Measurements from ENCODE around the gene NLRX1. TPM values are rescaled to one million over a fixed set of nuclear protein-coding genes. Genes with fewer than 3 reads are reported as not detected.
"Not testable (repeated sequence)": the region's sequence is repeated elsewhere in the genome, so short reads cannot be mapped to it uniquely, and the experiment has no call there.

The NLRX1 gene
- total RNA-seq, 1 donor from 2014 or later, result 24.6 TPM

DNA sequence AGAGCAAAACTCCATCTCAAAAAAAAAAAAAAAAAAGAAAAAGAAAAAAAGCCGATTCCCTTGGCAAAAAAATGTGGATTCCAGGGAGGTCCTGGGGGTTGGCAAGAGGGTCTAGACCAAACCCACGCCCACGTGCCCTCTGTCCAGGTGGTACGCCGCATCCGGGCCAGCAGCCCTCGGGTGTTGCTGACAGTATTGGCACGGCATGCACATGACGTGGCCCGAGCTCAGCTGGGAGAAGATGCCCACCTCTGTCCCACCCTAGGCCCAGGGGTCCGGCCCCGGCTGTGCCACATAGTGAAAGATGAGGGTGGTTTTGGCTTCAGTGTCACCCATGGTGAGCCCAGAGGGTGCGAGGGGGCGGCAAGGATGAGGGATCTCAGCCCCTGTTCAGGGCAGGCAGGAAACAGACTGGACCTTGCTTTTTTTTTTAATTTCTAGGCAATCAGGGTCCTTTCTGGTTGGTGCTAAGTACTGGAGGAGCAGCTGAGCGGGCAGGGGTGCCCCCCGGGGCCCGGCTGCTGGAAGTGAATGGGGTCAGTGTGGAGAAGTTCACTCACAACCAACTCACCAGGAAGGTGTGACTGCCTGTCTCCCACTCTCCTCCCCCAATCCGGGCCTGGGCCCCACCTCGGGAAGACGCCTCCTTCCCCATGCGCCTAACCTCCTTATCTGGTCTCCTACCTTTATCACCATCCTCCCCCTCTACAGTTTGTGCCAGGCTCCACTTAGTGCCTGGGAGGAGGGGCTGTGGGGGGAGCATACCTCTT, 18.8 kb downstream of the NLRX1 start:
- no peak for DNase-seq (ENCODE audit: low spot score)

DNA sequence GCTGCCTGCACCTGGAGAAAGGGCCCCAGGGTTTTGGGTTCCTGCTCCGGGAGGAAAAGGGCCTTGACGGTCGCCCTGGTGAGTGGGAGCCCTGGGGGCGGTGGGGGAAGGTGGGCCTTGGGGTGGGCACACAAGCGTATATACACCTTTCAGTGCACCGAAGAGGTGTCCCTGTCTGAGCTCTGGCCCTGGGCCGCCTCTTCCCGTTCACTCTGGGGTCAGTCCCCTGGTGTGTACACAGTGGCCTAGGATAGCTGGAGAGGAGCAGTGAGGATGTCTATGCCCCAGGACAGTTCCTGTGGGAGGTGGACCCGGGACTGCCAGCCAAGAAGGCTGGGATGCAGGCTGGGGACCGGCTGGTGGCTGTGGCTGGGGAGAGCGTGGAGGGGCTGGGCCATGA, 19.5 kb downstream of the NLRX1 start:
- no peak for DNase-seq (ENCODE audit: low spot score)

DNA sequence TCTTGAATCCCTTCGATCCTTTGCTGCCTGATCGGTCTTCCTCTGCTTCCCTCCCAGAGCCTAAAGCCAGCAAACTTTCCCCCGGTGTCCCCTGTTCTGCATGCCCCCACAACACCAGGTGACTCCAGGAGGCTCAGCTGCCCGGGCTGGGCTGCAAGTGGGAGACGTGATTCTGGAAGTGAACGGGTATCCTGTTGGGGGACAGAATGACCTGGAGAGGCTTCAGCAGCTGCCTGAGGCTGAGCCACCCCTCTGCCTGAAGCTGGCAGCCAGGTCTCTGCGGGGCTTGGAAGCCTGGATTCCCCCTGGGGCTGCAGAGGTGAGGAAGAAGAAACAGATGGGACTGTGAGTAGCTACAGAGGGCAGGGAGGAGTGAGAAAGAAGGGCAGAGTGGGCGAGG, 20.4 kb downstream of the NLRX1 start:
- DNase-seq (ENCODE audit: low spot score), result no peak

DNA sequence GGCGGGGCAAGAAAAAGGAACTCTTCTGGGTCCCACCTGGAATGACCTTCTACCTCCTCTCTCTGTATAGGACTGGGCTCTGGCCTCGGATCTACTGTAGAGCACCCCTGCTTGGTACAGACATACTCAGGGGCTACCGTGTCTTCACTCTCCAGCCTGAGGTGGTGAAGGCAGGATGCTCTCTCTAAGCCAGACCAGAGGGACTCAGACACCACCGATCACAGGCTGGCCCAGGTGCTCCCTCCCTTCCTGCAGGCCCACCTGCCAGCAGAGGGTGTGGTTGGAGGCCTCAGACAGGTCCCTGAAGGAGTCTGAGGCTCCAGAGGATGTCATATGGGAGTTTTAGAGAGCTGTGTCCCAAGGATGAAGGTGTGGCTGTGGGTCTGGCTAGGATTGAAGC, 20.9 kb downstream of the NLRX1 start:
- DNase-seq (ENCODE audit: low spot score), result no peak

DNA sequence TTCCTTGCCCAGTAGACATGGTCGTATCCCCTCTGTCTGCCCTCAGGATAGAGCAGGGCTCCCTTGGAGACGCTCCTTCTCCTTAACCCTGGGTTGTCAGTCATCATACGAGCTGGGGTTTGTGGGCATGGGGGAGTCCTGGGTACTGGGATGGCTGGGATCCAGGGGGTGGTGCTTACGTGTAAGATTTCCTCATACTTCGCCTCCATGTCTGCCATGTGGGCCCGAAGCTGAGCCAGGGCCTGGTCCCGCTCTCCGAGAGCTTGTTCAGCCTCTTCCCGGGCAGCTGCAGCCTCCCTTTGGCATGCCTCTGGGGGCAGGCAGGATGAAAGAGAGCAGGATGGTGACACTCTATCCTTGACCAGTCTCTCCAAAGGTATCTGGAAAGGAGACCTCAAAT, 22.0 kb downstream of the NLRX1 start:
- DNase-seq (ENCODE audit: low spot score), result no peak

DNA sequence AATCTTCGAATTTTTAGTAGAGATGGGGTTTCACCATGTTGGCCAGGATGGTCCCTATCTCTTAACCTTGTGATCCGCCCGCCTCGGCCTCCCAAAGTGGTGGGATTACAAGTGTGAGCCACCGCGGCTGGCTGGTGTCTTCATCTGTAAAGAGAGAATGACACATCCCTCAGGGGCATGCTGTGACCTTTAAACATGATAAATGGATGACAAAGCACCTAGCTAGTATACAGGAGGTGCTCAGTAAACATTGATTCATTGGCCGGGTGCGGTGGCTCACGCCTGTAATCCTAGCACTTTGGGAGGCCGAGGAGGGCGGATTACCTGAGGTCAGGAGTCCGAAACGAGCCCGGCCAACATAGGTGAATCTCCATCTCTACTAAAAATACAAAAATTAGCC, 22.7 kb downstream of the NLRX1 start:
- not testable (repeated sequence) for DNase-seq (ENCODE audit: low spot score)

DNA sequence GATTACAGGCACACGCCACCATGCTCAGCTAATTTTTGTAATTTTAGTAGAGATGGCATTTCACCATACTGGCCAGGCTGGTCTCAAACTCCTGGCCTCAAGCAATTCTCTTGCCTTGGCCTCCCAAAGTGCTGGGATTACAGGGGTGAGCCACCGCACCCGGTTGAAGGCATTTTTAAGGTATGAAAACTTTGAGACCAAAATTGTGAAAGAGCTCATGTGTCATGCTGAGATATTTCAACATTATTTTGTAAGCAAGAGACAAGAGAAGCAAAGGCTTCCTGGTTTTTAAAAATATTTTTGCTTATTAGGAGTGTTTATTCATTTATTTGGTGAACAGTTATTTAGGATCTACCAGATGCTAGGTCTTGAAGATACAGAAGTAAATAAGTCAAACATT, 23.6 kb downstream of the NLRX1 start:
- DNase-seq (ENCODE audit: low spot score), result no peak

DNA sequence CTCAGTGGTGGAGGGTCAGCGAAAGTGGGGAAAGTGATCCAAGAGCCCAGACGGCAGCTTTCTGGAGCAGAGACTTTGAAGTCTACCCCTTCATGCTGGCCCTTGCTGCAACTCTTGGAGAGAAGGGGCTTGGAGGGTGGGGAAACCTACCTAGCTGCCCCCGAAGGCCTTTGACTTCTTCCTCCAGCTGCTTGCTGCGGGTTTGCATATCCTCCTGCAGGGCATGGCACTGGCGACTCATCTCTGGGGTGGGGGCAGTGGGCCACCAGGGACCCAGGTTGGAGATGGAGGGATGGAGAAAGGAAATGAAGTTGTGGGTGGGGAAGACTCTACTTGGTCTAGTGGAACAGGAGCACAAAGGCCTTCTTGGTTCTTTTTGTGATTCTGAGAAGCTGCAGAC, 24.5 kb downstream of the NLRX1 start:
- no peak for DNase-seq (ENCODE audit: low spot score)

DNA sequence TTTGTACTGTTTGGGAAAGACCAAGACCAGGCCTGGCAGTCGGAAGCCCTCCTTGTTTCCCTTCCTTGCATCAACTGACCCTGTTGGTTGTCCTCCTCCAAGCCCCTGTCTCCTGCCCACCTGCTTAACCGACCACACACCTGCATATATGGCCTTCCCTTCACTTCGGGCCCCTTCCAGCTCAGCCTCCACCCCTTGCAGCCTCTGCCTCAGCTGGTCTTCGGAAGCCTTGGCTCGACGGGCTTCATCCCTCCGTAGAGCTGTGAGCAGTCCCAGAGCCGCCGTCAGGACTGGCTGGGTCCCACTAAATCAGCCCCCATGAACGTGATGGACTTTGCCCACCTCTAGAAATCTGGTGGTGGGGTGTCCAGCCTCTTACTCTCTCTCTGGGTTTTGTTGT, 25.1 kb downstream of the NLRX1 start:
- no peak for DNase-seq (ENCODE audit: low spot score)

DNA sequence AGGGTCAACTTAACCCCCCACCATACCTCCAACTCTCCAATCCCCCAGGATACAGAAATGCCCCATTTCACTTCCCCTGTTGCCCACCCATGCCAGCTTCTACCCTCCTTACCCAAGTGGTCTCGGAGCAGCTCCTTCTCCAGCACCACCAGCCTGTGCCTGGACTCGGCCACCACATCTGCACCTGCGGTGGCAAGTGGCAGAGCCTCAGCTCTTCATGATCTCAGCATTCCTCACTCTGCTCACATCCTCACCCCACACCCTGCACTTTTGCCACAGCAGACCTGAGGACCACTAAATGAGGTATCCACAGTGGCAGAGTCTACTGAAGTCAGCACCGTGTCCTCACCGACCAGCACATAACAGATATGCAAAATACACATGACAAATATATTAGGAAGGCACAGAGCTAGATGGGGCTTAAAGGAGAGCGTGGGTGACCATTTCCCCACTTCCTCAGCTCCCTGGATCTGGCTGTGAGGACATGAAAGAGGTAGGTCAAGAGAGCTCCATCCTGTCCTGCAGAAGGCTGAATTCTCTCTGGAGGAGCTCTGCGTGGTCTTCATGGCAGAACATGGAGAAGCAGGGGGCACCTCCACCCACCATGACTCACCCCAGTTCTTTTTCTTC, 26.4 kb downstream of the NLRX1 start:
- no peak for DNase-seq (ENCODE audit: low spot score)

DNA sequence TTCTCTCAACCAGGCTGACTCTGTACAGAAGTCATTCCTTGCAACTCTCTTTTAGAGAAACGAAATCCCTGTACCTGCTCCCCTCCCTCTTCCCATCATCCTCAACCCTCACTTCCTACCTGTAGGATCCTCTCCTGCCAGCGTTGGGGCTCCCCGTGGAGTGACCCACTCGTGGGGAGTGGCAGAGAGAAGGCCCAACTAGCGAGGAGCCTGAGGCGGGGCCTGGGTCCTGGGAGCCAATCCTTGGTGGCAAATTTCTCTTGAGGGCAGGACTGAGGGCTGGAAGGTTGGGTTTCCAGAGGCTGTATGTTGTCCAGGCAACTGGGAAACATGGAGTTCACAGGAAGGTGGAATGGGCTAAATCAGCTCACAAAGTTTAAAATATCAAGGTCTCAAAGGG, 27.2 kb downstream of the NLRX1 start:
- DNase-seq (ENCODE audit: low spot score), result peak; percentile 80

DNA sequence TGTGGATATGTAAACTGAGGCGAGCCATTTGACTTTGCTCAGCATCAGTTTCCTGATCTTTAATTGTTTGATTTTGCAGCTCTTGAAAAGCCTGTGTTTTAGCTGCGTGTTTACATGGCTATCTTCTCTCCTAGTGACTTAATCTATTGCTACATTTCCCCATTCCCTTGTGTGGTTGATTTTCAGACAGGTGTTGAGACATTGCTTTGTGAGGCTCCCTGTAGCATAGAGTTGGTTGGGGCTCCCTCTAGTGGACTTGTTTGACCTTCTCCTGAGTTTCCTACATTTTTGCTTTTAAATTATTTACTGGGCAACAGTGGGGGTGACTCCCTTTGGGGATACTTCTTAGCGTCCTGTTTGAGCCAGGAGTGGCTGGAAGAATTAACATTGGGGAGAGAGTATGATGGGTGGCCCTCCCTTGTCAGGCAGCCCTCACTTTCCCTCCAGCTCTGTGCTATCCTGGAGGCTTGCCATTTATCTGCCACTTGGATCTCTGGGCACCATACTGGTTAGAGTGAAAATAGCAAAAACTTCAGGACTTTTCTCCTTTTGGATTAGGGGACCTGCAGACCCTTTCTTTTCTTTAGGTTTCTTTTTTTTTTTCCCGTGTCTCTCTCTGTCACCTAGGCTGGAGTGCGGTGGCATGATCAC, 28.4 kb downstream of the NLRX1 start:
- DNase-seq (ENCODE audit: low spot score), result peak; percentile 82

DNA sequence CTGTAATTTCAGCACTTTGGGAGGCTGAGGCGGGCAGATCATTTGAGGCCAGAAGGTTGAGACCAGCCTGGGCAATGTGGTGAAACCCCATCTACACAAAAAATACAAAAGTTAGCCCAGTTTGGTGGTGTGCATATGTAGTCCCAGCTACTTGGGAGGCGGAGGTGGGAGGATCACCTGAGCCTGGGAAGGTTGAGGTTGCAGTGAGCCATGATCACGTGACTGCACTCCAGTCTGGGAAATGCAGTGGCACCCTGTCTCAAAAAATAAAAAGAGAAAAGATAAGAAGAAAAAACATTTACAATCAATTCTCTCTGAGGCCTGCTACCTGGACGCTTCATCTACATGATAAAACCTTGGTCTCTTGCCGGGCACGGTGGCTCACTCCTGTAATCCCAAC, 30.4 kb downstream of the NLRX1 start:
- no peak for DNase-seq (ENCODE audit: low spot score)

DNA sequence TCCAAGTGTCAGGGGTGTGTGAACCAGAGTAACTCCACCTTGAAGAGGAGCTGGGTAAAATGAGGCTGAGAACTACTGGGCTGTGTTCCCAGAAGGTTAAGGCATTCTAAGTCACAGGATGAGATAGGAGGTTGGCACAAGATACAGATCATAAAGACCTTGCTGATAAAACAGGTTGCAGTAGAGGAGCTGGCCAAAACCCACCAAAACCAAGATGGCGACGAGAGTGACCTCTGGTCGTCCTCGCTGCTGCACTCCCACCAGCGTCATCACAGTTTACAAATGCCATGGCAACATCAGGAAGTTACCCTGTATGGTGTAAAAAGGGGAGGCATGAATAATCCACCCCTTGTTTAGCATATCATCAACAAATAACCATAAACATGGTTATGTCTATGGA, 32.7 kb downstream of the NLRX1 start:
- not testable (repeated sequence) for DNase-seq (ENCODE audit: low spot score)

DNA sequence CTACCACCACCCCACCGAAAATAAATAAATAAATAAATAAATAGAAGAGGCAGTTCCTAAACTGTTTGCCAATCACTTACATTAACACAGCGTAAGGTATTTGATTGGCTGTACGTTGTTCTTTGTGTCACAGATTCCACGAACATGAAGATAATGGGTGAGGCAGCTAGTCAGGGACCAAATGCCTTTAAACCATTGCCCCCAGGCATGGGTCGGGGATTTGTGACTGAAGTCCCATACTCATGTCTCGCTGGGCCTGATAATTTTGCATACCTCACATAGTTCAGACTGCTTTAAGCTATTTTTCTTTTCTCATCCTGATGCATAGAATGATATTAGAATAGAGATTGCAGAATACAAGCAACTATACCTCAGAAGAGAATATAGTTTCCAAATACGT, 34.0 kb downstream of the NLRX1 start:
- no peak for DNase-seq (ENCODE audit: low spot score)

DNA sequence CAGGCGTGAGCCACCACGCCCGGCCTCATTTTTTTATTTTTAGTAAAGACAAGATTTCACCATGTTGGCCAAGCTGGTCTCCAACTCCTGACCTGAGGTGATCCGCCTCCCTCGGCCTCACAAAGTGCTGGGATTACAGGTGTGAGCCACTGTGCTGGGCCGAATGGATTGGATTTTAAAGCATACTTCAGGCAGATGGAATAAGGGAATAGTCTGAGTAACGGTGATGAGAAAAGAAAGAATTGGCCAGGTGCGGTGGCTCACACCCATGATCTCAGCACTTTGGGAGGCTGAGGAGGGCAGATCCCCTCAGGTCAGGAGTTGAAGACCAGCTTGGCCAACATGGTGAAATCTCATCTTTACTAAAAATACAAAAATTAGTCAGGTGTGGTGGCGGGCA, 35.5 kb downstream of the NLRX1 start:
- no peak for DNase-seq (ENCODE audit: low spot score)

DNA sequence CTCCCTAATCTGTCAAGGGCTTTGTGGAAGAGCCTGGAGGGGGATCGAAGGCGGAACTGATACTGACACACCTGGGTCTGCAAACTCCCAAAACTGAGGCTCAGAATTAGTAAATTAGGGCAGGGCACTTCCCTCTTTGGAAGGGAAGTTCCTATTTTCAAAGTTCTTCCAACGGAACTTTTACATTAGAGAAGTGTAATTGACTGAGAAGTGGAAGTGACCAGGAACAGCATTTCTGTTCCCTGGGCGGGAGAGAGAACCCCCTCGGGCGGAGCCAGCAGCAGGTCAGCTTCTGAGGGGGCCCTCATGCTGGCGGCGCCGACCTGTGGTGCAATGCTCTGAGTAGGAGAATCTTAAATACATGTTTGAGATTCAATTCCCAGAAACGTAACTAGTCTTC, 36.6 kb downstream of the NLRX1 start:
- DNase-seq (ENCODE audit: low spot score), result no peak

DNA sequence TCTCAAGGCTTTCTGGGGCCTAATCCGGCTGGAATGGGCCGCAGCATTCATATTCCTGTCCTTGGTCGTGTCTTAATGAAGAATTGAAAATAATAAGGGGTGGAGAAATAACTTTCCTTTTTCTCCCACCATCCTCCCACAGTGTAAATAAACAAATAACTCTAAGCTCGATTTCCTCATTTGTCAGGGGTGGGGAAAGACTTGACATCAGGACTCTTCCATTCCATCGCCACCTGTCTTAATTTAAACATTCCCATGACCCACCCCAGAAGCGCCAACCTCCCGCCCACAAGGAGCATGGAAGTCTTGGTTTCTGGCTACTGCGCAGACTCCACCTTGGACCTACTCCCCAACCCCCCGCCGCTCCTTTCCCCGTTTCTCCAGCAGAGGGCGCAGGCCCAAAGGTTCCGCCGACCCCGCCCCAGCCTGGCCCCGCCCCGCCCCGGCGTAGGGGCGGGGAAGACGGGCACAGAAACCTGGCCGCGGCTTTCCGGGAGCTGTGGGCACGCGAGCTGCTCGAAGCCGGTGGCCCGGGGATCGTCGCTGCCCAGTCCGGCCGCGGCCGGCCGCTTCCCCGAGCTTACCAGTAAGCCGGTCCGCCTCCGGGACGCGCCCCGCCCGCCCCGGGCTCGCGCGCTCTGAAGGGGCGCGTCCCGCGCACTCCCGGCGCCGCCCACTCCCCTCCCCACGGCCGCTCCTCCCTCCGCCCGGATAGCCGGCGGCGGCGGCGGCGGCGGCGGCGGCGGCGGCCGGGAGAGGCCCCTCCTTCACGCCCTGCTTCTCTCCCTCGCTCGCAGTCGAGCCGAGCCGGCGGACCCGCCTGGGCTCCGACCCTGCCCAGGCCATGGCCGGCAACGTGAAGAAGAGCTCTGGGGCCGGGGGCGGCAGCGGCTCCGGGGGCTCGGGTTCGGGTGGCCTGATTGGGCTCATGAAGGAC, 37.3 kb downstream of the NLRX1 start, which contains the start of gene CBL:
Gene CBL (plus strand): TSS at position 766 of the 937 bp plus-strand sequence. CDS start 79 bp downstream, at position 845.
- DNase-seq (ENCODE audit: low spot score), result peak; percentile 96

DNA sequence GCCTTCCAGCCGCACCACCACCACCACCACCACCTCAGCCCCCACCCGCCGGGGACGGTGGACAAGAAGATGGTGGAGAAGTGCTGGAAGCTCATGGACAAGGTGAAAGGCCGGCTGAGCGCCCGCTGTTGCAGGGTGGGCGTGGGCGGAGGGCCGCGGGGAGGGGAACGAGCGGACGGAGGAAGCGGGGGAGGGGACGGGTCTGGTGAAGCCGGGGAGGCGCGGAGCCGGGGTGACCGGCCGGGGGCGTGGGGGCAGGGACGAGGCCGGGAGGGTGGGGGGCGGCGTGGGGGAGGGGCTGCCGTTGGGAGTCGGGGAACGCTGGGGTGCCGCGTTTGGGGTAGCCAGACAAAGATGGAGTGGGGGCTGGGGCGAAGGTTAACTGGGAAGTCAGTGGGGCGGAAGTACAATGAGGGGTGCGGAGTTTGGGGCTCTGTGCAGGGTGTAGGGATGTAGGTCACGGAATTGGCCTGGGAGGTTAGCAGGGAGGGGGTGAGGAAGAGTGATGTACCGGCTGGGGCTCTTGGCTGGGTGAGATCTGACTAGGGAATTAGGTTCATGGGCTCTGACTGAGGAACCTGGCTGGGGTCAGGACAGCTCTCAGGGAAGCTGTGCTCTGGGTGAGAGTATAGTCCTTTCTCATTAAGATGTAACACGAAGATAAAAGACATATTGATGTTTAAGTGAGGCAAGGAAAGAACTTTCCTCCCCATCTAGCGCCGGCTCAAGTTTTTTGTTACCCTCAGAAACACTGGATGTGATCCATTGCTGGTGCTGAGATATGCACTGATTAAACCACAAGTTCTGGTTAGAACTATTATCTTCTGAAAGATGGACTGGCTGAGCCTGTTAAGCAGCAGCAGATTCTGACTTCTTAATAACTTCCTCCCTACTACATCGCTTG, 38.2 kb downstream of the NLRX1 start:
- DNase-seq (ENCODE audit: low spot score), result peak; percentile 25

DNA sequence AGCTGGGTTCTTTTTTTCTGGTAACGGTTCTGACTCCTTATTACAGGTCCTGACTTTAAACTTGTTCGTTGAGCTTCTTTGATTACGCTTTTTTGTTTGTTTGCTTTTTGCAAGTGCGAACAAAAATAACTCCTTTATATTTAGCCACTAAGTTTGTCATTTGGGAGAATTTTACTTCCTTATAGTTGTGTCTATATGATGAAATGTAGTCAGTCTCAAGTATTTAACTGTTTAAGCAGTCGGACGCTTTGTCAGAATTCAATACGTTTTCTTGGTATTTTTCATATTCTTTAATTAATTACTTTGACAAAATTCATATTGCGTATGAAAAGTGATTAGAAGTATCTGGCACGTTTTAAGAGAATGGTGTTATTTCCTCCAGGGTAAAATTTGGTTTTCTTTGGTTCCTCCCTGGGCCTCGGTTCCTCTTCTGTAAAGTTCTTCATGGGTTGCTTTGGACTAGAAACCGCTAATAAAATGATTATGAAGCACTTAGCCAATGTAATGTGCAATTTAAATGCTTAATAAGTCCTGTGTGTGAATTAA, 39.0 kb downstream of the NLRX1 start:
- no peak for DNase-seq (ENCODE audit: low spot score)

DNA sequence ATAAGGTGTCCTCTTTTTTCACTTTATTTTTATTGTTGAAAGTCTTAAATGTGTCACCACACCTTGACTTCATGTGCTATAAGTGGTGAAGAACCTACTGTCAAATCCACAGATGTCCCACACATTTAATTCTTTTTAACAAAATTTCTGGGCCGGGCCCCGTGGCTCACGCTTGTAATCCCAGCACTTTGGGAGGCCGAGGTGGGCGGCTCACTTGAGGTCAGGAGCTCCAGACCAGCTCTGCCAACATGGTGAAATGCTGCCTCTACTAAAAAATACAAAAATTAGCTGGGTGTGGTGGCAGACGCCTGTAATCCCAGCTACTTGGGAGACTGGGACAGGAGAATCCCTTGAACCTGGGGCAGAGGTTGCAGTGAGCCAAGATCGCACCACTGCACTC, 40.7 kb downstream of the NLRX1 start:
- DNase-seq (ENCODE audit: low spot score), result no peak
